Neural progenitor cell (in vitro differentiated cells): Measurements from ENCODE around the gene CHGA. TPM values are rescaled to one million over a fixed set of nuclear protein-coding genes. Genes with fewer than 3 reads are reported as not detected.

ENCODE experiments used
- DNase-seq: peaks from one replicate; pipeline ENCODE4 v3.0.0-alpha.2; 2016; ENCODE audit warnings: low spot score
- H2AFZ ChIP-seq: fragments of 200-600 bp; sonication (generic); replicated peaks from 2 replicates; pipeline ENCODE4 v1.6.1; 2016; ENCODE audit warnings: antibody characterized with exemption
- H3F3A ChIP-seq: fragments of 200-600 bp; sonication (generic); 2 replicates; pipeline ENCODE4 v1.6.1; 2016; ENCODE audit warnings: antibody characterized with exemption, low read depth
- H3K27ac ChIP-seq: fragments of 200-600 bp; sonication (generic); 2 replicates; pipeline ENCODE4 v1.5.1; 2016; ENCODE audit warnings: mild to moderate bottlenecking
- H3K27me3 ChIP-seq: fragments of 200-600 bp; sonication (generic); 2 replicates; pipeline ENCODE4 v1.6.1; 2016; ENCODE audit warnings: mild to moderate bottlenecking, moderate library complexity
- H3K36me3 ChIP-seq: fragments of 200-600 bp; sonication (generic); 2 replicates; pipeline ENCODE4 v1.5.1; 2016
- H3K4me1 ChIP-seq: fragments of 200-600 bp; sonication (generic); 2 replicates; pipeline ENCODE4 v1.6.1; 2016; ENCODE audit warnings: mixed run types
- H3K4me2 ChIP-seq: fragments of 200-600 bp; sonication (generic); 2 replicates; pipeline ENCODE4 v1.6.1; 2016
- H3K4me3 ChIP-seq: fragments of 200-600 bp; sonication (generic); 2 replicates; pipeline ENCODE4 v1.5.1; 2016
- H3K79me2 ChIP-seq: fragments of 200-600 bp; sonication (generic); 2 replicates; pipeline ENCODE4 v1.6.1; 2016; ENCODE audit warnings: low read depth
- H3K9ac ChIP-seq: fragments of 200-600 bp; sonication (generic); 2 replicates; pipeline ENCODE4 v1.6.1; 2016
- H3K9me3 ChIP-seq: fragments of 200-600 bp; sonication (generic); 2 replicates; pipeline ENCODE4 v1.5.1; 2016; ENCODE audit warnings: low read depth
- H4K20me1 ChIP-seq: fragments of 200-600 bp; sonication (generic); 2 replicates; pipeline ENCODE4 v1.6.1; 2016; ENCODE audit warnings: low read depth
- H3K27ac Mint-ChIP-seq: 3 replicates; pipeline ENCODE4 v1.8.0; 2021; ENCODE audit warnings: mixed read lengths
- H3K27me3 Mint-ChIP-seq: 2 replicates; pipeline ENCODE4 v1.8.0; 2022; ENCODE audit warnings: low read depth, mild to moderate bottlenecking, inconsistent platforms, moderate library complexity, mixed read lengths; ENCODE audit not compliant: insufficient read depth
- H3K36me3 Mint-ChIP-seq: 3 replicates; pipeline ENCODE4 v1.8.0; 2021; ENCODE audit warnings: mixed read lengths
- H3K4me1 Mint-ChIP-seq: 3 replicates; pipeline ENCODE4 v1.8.0; 2021; ENCODE audit warnings: mixed read lengths
- H3K4me3 Mint-ChIP-seq: 3 replicates; pipeline ENCODE4 v1.8.0; 2021; ENCODE audit warnings: mild to moderate bottlenecking, moderate library complexity, mixed read lengths
- H3K9me3 Mint-ChIP-seq: 3 replicates; pipeline ENCODE4 v1.8.0; 2020; ENCODE audit warnings: mixed read lengths
- CTCF ChIP-seq: fragments of 200-600 bp; sonication (generic); IDR thresholded peaks from 2 replicates; pipeline ENCODE4 v1.5.1; 2017; ENCODE audit warnings: antibody characterized with exemption, mild to moderate bottlenecking
- EZH2 ChIP-seq: fragments of 200-600 bp; sonication (generic); IDR thresholded peaks from 2 replicates; pipeline ENCODE4 v1.6.1; 2017; ENCODE audit warnings: antibody characterized with exemption, mild to moderate bottlenecking, moderate library complexity
- EZH2phosphoT487 ChIP-seq: fragments of 200-600 bp; sonication (generic); IDR thresholded peaks from 2 replicates; pipeline ENCODE4 v1.6.1; 2017; ENCODE audit warnings: antibody characterized with exemption
- total RNA-seq: library from RNA; depleted of rRNA; stranded (reverse); fragments of >200 nt; gene quantifications from 2 replicates; pipeline ENCODE4 v1.2.3, GENCODE V29; 2015; ENCODE audit warnings: low replicate concordance

The CHGA gene
- total RNA-seq, 1 donor from 2014 or later = not detected

- Mint-ChIP-seq H3K4me3 (no peak overlapping the region), H3K27ac (no peak overlapping the region), H3K4me1 (peaks cover 21% of the 10 kb centered on the region), H3K36me3 (no peaks in the 10 kb centered on the region), H3K27me3 (peaks cover 10% of the 10 kb centered on the region), H3K9me3 (peaks cover 5% of the 10 kb centered on the region)
- TF ChIP-seq CTCF = no peak
- TF ChIP-seq EZH2 = no peak
- TF ChIP-seq EZH2phosphoT487 = no peak
- Histone ChIP-seq H3K4me2 (no peak overlapping the region), H2AFZ (no peak overlapping the region), H3K9ac (no peak overlapping the region), H3F3A (no peaks in the 10 kb centered on the region), H3K4me3 (no peak overlapping the region), H3K27ac (no peak overlapping the region), H3K79me2 (peaks cover 11% of the 10 kb centered on the region), H3K36me3 (no peaks in the 10 kb centered on the region), H3K4me1 (peaks cover 13% of the 10 kb centered on the region), H4K20me1 (peaks cover 18% of the 10 kb centered on the region), H3K27me3 (no peaks in the 10 kb centered on the region), H3K9me3 (no peaks in the 10 kb centered on the region)
- DNase-seq = no peak
These were observed 38.0 kb downstream of the CHGA start for GRCh38 chr14:92960706-92961566.

- Histone ChIP-seq H3K27me3 (no peaks in the 10 kb centered on the region), H3K79me2 (peaks cover 12% of the 10 kb centered on the region), H3K4me3 (no peak overlapping the region), H3K36me3 (no peaks in the 10 kb centered on the region), H3K9ac (no peak overlapping the region), H3F3A (no peaks in the 10 kb centered on the region), H2AFZ (no peak overlapping the region), H4K20me1 (peaks cover 18% of the 10 kb centered on the region), H3K27ac (no peak overlapping the region), H3K4me2 (no peak overlapping the region), H3K9me3 (no peaks in the 10 kb centered on the region), H3K4me1 (peaks cover 13% of the 10 kb centered on the region)
- Mint-ChIP-seq H3K4me3 (no peak overlapping the region), H3K27ac (no peak overlapping the region), H3K27me3 (peaks cover 10% of the 10 kb centered on the region), H3K9me3 (peaks cover 5% of the 10 kb centered on the region), H3K4me1 (peaks cover 21% of the 10 kb centered on the region), H3K36me3 (no peaks in the 10 kb centered on the region)
- no peak for TF ChIP-seq EZH2
- TF ChIP-seq CTCF = no peak
- TF ChIP-seq EZH2phosphoT487 = no peak
- DNase-seq = no peak
These were observed 38.6 kb downstream of the CHGA start for GRCh38 chr14:92961567-92961855.

- Histone ChIP-seq H4K20me1 (peaks cover 18% of the 10 kb centered on the region), H3K4me1 (peaks cover 13% of the 10 kb centered on the region), H3K36me3 (no peaks in the 10 kb centered on the region), H2AFZ (no peak overlapping the region), H3K9me3 (no peaks in the 10 kb centered on the region), H3F3A (no peaks in the 10 kb centered on the region), H3K27me3 (no peaks in the 10 kb centered on the region), H3K4me3 (no peak overlapping the region), H3K4me2 (no peak overlapping the region), H3K79me2 (peaks cover 13% of the 10 kb centered on the region), H3K9ac (no peak overlapping the region), H3K27ac (no peak overlapping the region)
- DNase-seq = no peak
- Mint-ChIP-seq H3K9me3 (peaks cover 5% of the 10 kb centered on the region), H3K36me3 (no peaks in the 10 kb centered on the region), H3K4me1 (peaks cover 21% of the 10 kb centered on the region), H3K27me3 (peaks cover 6% of the 10 kb centered on the region), H3K27ac (no peak overlapping the region), H3K4me3 (no peak overlapping the region)
- no peak for TF ChIP-seq EZH2phosphoT487
- TF ChIP-seq EZH2 = no peak
- TF ChIP-seq CTCF = no peak
These were observed 39.3 kb downstream of the CHGA start for GRCh38 chr14:92962031-92962830.
